Osteoblast (primary cell): ENCODE measurements around the gene ARHGAP28. TPM values are rescaled to one million over a fixed set of nuclear protein-coding genes. Genes with fewer than 3 reads are reported as not detected.

Experiments used
- DNase-seq: peaks from one replicate; pipeline ENCODE4 v3.0.0; 2011; ENCODE audit warnings: low spot score, mixed read lengths; ENCODE audit not compliant: insufficient read length; ENCODE audit errors: missing footprints
- H2AFZ ChIP-seq: 2 replicates; pipeline ENCODE4 v1.6.0; 2011; ENCODE audit warnings: mild to moderate bottlenecking, low read length
- H3K27ac ChIP-seq: 2 replicates; pipeline ENCODE4 v1.5.1; 2011; ENCODE audit warnings: mild to moderate bottlenecking, low read depth, low read length, moderate library complexity
- H3K27me3 ChIP-seq: 2 replicates; pipeline ENCODE4 v1.6.0; 2012; ENCODE audit warnings: mild to moderate bottlenecking, control low read depth, inconsistent platforms, low read length, moderate library complexity; ENCODE audit not compliant: insufficient read depth
- H3K36me3 ChIP-seq: 2 replicates; pipeline ENCODE4 v1.5.1; 2011; ENCODE audit warnings: mild to moderate bottlenecking, low read length, control low read depth, moderate library complexity; ENCODE audit not compliant: insufficient read depth
- H3K4me1 ChIP-seq: 2 replicates; pipeline ENCODE4 v1.5.1; 2011; ENCODE audit warnings: mild to moderate bottlenecking, low read length, control low read depth, moderate library complexity; ENCODE audit not compliant: insufficient read depth
- H3K4me2 ChIP-seq: 2 replicates; pipeline ENCODE4 v1.6.0; 2011; ENCODE audit warnings: mild to moderate bottlenecking, low read length; ENCODE audit not compliant: insufficient read depth
- H3K4me3 ChIP-seq: fragments of 200-600 bp; sonication (generic); 3 replicates; pipeline ENCODE4 v1.5.1; 2012; ENCODE audit warnings: mild to moderate bottlenecking, low read length, inconsistent platforms; ENCODE audit not compliant: insufficient read depth
- H3K79me2 ChIP-seq: 2 replicates; pipeline ENCODE4 v1.6.0; 2012; ENCODE audit warnings: mild to moderate bottlenecking, low read length, control low read depth, inconsistent platforms; ENCODE audit not compliant: insufficient read depth
- H3K9me3 ChIP-seq: 2 replicates; pipeline ENCODE4 v1.5.1; 2011; ENCODE audit warnings: low read depth, low read length, control low read depth
- H4K20me1 ChIP-seq: 2 replicates; pipeline ENCODE4 v1.6.0; 2012; ENCODE audit warnings: mild to moderate bottlenecking, low read length, control low read depth; ENCODE audit not compliant: insufficient read depth
- total RNA-seq: library from RNA; depleted of rRNA; stranded (reverse); fragments of >200 nt; gene quantifications from 2 replicates; pipeline ENCODE4 v1.2.3, GENCODE V29; 2012
- TF ChIP-seq, protein P1 (sequence below): IDR thresholded peaks from 2 replicates; pipeline ENCODE4 v1.5.1; 2011; ENCODE audit warnings: mild to moderate bottlenecking, low read depth, low read length, moderate library complexity; ENCODE audit errors: extremely low read depth

The ARHGAP28 gene
- total RNA-seq, 1 donor, result 23.9 TPM

DNA sequence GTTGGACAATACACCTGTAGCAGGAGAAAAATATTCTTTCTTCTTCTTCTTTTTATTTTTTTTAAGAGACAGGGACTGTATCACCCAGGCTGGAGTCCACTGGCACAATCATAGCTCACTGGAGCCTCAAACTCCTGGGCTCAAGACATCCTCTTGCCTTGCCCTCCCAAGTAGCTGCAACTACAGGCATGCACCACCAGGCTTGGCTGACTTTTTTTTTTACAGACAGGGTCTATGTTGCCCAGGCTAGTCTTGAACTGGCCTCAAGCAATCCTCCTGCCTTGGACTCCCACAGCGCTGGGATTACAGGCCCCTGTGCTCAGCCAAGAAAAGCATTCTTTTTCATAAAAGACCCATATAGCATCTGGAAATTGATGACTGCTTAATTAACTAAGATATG, 17.1 kb upstream of the ARHGAP28 start:
- no peaks in the 10 kb centered on the region for H3K9me3 ChIP-seq
- H3K27ac ChIP-seq, result no peak overlapping the region
- H3K27me3 ChIP-seq, result no peaks in the 10 kb centered on the region
- H3K79me2 ChIP-seq, result no peaks in the 10 kb centered on the region
- H4K20me1 ChIP-seq, result no peaks in the 10 kb centered on the region
- H2AFZ ChIP-seq, result no peak overlapping the region
- TF ChIP-seq, protein P1, sequence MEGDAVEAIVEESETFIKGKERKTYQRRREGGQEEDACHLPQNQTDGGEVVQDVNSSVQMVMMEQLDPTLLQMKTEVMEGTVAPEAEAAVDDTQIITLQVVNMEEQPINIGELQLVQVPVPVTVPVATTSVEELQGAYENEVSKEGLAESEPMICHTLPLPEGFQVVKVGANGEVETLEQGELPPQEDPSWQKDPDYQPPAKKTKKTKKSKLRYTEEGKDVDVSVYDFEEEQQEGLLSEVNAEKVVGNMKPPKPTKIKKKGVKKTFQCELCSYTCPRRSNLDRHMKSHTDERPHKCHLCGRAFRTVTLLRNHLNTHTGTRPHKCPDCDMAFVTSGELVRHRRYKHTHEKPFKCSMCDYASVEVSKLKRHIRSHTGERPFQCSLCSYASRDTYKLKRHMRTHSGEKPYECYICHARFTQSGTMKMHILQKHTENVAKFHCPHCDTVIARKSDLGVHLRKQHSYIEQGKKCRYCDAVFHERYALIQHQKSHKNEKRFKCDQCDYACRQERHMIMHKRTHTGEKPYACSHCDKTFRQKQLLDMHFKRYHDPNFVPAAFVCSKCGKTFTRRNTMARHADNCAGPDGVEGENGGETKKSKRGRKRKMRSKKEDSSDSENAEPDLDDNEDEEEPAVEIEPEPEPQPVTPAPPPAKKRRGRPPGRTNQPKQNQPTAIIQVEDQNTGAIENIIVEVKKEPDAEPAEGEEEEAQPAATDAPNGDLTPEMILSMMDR, result no peak
- no peak overlapping the region for H3K4me2 ChIP-seq
- no peak for DNase-seq
- H3K4me1 ChIP-seq, result no peaks in the 10 kb centered on the region
- H3K36me3 ChIP-seq, result no peaks in the 10 kb centered on the region
- H3K4me3 ChIP-seq, result no peak overlapping the region

DNA sequence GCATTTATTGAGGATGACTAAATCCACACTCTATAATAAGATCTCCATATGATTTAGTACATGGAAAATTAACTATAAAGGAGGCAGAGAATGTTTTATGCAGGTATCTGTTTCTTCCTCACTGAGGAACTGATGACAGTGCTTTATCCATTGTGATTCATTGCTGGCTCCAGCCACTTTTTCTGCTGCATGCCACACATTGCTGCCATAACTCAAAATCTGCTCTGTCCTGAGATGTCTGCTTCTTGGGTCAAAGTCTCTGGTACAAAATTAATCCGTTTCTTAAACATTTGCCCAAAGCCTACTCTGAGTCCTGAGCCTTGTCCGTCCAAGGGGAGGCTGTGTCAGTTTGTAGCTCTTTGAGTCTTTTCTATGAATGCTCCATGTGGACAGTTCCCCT, 15.5 kb upstream of the ARHGAP28 start:
- H2AFZ ChIP-seq, result no peak overlapping the region
- no peak for DNase-seq
- no peaks in the 10 kb centered on the region for H3K9me3 ChIP-seq
- TF ChIP-seq, protein P1, result no peak
- no peak overlapping the region for H3K4me2 ChIP-seq
- H4K20me1 ChIP-seq, result no peaks in the 10 kb centered on the region
- H3K36me3 ChIP-seq, result no peaks in the 10 kb centered on the region
- H3K79me2 ChIP-seq, result no peaks in the 10 kb centered on the region
- H3K27ac ChIP-seq, result no peak overlapping the region
- H3K4me1 ChIP-seq, result no peaks in the 10 kb centered on the region
- no peaks in the 10 kb centered on the region for H3K27me3 ChIP-seq
- H3K4me3 ChIP-seq, result no peak overlapping the region

DNA sequence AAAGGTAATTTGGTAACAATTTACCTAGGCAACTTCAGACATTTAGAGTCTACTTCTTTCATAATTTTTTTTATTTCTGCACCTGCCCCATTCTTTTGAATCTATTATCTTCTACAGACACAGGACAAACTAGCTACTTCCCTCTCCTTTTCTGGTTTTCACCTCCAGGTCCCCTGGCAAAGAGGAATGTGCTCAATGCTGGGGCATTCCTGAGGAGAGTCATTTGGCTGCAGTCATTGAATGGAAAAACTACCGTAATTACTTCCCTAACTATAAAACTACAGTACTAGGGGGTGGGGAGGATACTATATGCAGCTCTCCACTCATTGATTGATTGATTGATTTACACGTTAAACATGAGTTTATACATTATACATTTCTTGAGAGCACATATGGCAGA, 11.2 kb upstream of the ARHGAP28 start:
- no peak overlapping the region for H3K4me3 ChIP-seq
- no peaks in the 10 kb centered on the region for H3K79me2 ChIP-seq
- H2AFZ ChIP-seq, result no peak overlapping the region
- H4K20me1 ChIP-seq, result no peaks in the 10 kb centered on the region
- TF ChIP-seq, protein P1, result no peak
- no peak overlapping the region for H3K4me2 ChIP-seq
- H3K27me3 ChIP-seq, result no peaks in the 10 kb centered on the region
- no peaks in the 10 kb centered on the region for H3K9me3 ChIP-seq
- no peak overlapping the region for H3K27ac ChIP-seq
- no peaks in the 10 kb centered on the region for H3K36me3 ChIP-seq
- no peak for DNase-seq
- H3K4me1 ChIP-seq, result no peaks in the 10 kb centered on the region

DNA sequence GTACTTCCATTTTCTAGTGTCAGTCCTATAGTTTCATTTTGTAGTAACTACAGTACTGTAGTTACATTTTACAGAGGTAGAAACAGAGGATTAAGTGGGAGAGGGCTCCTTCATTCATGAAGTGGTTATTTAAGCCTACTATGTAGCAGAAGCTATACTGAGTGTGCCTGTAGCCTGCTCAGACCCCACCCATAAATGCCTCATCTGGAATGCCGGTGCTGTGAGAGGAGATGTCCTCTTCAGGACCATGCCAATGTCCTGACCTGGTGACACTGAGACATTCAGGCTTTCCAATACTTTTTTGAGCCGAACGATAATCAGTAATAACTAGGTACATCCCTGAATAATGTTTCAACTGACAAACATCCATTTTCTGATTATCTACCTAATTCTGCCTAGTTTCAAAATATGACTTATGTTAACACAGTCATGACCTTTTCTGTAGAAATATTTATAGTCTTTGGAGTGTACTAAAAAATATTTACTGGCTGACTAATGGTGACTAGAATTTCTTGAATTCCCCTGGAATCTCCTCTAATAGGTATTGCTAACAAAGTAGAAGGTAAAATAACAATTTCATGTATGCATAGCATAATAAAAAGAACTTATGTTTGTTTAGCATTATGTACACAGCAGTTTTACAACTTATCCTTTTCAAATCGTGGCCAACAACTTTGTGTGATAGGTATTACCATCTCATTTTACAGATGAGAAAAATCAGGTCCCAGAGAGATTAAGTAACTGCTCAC, 10.2 kb upstream of the ARHGAP28 start:
- TF ChIP-seq, protein P1, result no peak
- Histone ChIP-seq H3K4me3 (no peak overlapping the region), H3K4me2 (no peak overlapping the region), H3K79me2 (no peaks in the 10 kb centered on the region), H4K20me1 (no peaks in the 10 kb centered on the region), H2AFZ (no peak overlapping the region), H3K4me1 (no peaks in the 10 kb centered on the region), H3K36me3 (no peaks in the 10 kb centered on the region), H3K27ac (no peak overlapping the region), H3K9me3 (no peaks in the 10 kb centered on the region), H3K27me3 (no peaks in the 10 kb centered on the region)
- DNase-seq, result no peak
